CD4-positive, alpha-beta T cell (primary cell): ENCODE results near the gene COG5. TPM values are rescaled to one million over a fixed set of nuclear protein-coding genes. Genes with fewer than 3 reads are reported as not detected.

ENCODE experiments used
- ATAC-seq: fragments of 200-7000 bp; cut with Tn5 transposase; one replicate; pipeline ENCODE4 v1.10.0; 2022; ENCODE audit warnings: mild to moderate bottlenecking; ENCODE audit not compliant: poor library complexity
- CTCF ChIA-PET: fragments of 350-600 bp; sonication (Branson Sonifier 250); formaldehyde crosslinking; loops from one replicate; lab custom pipeline; 2021; ENCODE audit warnings: antibody characterized with exemption, inconsistent platforms; lab: Charles Lee
- POLR2A ChIA-PET: fragments of 350-600 bp; sonication (Branson Sonifier 250); formaldehyde crosslinking; loops from one replicate; lab custom pipeline; 2021; ENCODE audit warnings: antibody characterized with exemption, inconsistent platforms; lab: Charles Lee
- DNase-seq, 14 experiments: peaks; one replicate each; pipeline ENCODE4 v3.0.0-alpha.2; 2013 to 2020; ENCODE audit warnings: mixed read lengths in 2 of 14
- H3K27ac ChIP-seq, 2 donors: one replicate each; pipeline versions ENCODE4 v1.5.1 to v1.7.0; 2013; ENCODE audit warnings: low read length in 2 of 2, low read depth in 1 of 2, mild to moderate bottlenecking in 1 of 2
- H3K27me3 ChIP-seq, 2 experiments: 1 replicate in 1 of 2; 2 replicates in 1 of 2; pipeline versions ENCODE4 v1.6.1 to v1.7.0; 2013; ENCODE audit warnings: low read length in 2 of 2, control low read depth in 1 of 2, mild to moderate bottlenecking in 1 of 2, moderate library complexity in 1 of 2; ENCODE audit not compliant: insufficient read depth in 2 of 2, control insufficient read depth in 1 of 2
- H3K36me3 ChIP-seq: one replicate; pipeline ENCODE4 v1.6.1; 2013; ENCODE audit warnings: low read length, control low read depth; ENCODE audit not compliant: insufficient read depth
- H3K4me1 ChIP-seq: one replicate; pipeline ENCODE4 v1.6.1; 2013; ENCODE audit warnings: low read length, control low read depth; ENCODE audit not compliant: insufficient read depth
- H3K4me3 ChIP-seq: one replicate; pipeline ENCODE4 v1.5.1; 2013; ENCODE audit warnings: mild to moderate bottlenecking, low read length, moderate library complexity
- H3K9me3 ChIP-seq, 2 experiments: 1 replicate in 1 of 2; 2 replicates in 1 of 2; pipeline versions ENCODE4 v1.6.1 to v1.7.0; 2013; ENCODE audit warnings: low read length in 2 of 2, mild to moderate bottlenecking in 2 of 2, control low read depth in 1 of 2, moderate library complexity in 1 of 2; ENCODE audit not compliant: control insufficient read depth in 1 of 2, insufficient read depth in 1 of 2
- H3K27ac Mint-ChIP-seq: one replicate; pipeline ENCODE4 v1.8.0; 2020; ENCODE audit warnings: mixed read lengths
- H3K27me3 Mint-ChIP-seq: one replicate; pipeline ENCODE4 v1.8.0; 2021; ENCODE audit warnings: mixed read lengths
- H3K36me3 Mint-ChIP-seq: one replicate; pipeline ENCODE4 v1.8.0; 2021; ENCODE audit warnings: low read depth, mixed read lengths
- H3K4me1 Mint-ChIP-seq: one replicate; pipeline ENCODE4 v1.8.0; 2021; ENCODE audit warnings: low read depth, mixed read lengths
- H3K4me3 Mint-ChIP-seq: one replicate; pipeline ENCODE4 v1.8.0; 2020; ENCODE audit warnings: mild to moderate bottlenecking, mixed read lengths
- H3K9me3 Mint-ChIP-seq: one replicate; pipeline ENCODE4 v1.8.0; 2020; ENCODE audit warnings: mixed read lengths
- intact Hi-C, 2 experiments: fragments of 100-400 bp; cut with DNase I in 1 of 2; cut with micrococcal nuclease in 1 of 2; formaldehyde crosslinking; loops; one replicate each; pipeline versions ENCODE4 v1.15.1 to v1.9.0; 2023 to 2025; cut with DNase I, micrococcal nuclease
- total RNA-seq, 174 experiments: library from RNA in 2 of 174; stranded (reverse) in 2 of 174; gene quantifications; one replicate each; pipeline ENCODE4 v1.2.3 and lab custom pipeline; 2021 to 2026
- TF ChIP-seq, protein P1 (sequence below): fragments of 200-600 bp; IDR thresholded peaks from one replicate; pipeline ENCODE4 v1.8.0; 2022; ENCODE audit warnings: antibody characterized with exemption, mild to moderate bottlenecking

Gene COG5
- total RNA-seq, 2 experiments from 2014 or later, result 43.4 to 44.5 TPM

DNA sequence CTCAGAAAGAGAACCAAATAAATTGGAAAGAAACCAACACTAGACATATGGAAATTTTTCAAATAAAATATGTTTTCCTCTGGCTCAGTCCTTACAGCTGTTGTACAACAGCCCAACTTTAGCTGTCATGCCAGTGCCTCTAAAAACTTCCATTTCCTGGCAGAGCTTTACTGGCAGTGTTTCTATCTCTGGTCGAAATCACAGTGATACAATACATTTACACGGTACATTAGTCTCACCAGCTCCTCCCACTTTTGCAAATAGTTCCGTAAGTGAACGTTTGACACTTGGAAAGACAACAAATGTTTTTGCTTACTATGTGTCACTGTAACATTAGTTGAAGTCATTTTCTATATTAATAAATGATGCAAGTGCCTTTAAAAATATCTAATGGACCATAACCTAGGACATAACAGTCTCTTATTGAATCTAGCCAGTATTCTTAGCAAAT is 46.1 kb upstream of the COG5 start:
- no peaks in the 10 kb centered on the region for H3K27me3 Mint-ChIP-seq
- intact Hi-C loops, result no loop called here
- POLR2A ChIA-PET, result no interaction called here
- no peak overlapping the region for H3K4me3 Mint-ChIP-seq
- H3K9me3 ChIP-seq, result no peaks in the 10 kb centered on the region
- CTCF ChIA-PET, result no interaction called here
- H3K27ac Mint-ChIP-seq, result no peak overlapping the region
- no peaks in the 10 kb centered on the region for H3K4me1 ChIP-seq
- H3K36me3 Mint-ChIP-seq, result peaks cover 30% of the 10 kb centered on the region
- no peaks in the 10 kb centered on the region for H3K9me3 Mint-ChIP-seq
- no peaks in the 10 kb centered on the region for H3K27me3 ChIP-seq
- H3K27ac ChIP-seq, result no peak overlapping the region
- no peaks in the 10 kb centered on the region for H3K4me1 Mint-ChIP-seq
- H3K4me3 ChIP-seq, result no peak overlapping the region
- no peak for DNase-seq
- TF ChIP-seq, protein P1, sequence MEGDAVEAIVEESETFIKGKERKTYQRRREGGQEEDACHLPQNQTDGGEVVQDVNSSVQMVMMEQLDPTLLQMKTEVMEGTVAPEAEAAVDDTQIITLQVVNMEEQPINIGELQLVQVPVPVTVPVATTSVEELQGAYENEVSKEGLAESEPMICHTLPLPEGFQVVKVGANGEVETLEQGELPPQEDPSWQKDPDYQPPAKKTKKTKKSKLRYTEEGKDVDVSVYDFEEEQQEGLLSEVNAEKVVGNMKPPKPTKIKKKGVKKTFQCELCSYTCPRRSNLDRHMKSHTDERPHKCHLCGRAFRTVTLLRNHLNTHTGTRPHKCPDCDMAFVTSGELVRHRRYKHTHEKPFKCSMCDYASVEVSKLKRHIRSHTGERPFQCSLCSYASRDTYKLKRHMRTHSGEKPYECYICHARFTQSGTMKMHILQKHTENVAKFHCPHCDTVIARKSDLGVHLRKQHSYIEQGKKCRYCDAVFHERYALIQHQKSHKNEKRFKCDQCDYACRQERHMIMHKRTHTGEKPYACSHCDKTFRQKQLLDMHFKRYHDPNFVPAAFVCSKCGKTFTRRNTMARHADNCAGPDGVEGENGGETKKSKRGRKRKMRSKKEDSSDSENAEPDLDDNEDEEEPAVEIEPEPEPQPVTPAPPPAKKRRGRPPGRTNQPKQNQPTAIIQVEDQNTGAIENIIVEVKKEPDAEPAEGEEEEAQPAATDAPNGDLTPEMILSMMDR, result no peak
- no peak for ATAC-seq
- peaks cover 14% of the 10 kb centered on the region for H3K36me3 ChIP-seq

DNA sequence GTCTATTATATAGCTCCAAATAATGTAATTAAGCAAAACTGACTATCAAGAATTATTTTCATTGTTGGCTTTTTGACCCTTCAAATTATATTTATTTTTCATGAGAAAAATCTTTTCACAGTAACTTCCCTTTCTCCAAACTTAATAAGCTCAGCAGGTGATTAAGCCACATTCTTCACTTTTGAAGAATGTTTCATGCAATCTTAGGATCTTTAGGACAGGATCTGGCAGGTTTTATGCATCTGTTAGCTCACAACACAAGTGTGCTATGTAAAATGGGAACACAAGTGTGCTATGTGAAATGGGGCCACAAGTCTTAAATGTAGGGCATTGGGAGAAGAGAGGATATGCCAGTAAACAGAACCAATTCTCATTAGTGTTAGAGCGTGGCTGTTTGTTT is 42.6 kb upstream of the COG5 start:
- ATAC-seq, result no peak

DNA sequence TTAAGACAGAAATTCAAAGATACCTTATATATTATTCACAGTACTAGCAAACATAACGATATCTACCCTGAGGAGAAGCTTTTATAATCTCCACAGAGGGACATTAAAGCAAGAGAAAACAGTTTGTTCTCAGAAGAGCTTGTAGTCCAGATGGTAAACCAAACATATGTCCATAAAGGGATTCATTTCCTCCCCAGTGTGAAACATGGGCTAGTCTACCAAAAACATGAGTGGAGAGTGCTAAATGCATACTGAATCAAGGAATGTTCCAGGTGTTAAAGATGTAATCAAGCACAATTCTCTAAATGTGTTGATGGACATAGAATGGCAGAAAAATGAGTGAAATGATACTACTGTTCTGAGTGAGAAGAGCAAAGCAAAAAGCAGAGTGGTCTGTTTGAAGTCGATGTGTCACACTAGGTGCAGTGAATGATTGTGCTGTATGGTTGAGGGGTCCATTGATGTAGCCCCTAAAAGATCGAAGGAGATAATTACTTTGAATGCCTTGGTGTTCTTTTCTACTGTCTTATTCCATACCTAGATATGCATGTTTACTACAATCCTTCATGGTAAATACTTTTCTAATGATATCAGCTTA is 41.6 kb upstream of the COG5 start:
- no peak for ATAC-seq
- Histone ChIP-seq H3K4me1 (no peaks in the 10 kb centered on the region), H3K4me3 (no peak overlapping the region), H3K27me3 (no peaks in the 10 kb centered on the region), H3K36me3 (peaks cover 6% of the 10 kb centered on the region), H3K9me3 (no peaks in the 10 kb centered on the region), H3K27ac (no peak overlapping the region)
- no peak for DNase-seq
- CTCF ChIA-PET, result interaction anchor here (1.1 kb wide), 1 partner anchor 18 kb away, joined by 3 read pairs; no protein-coding TSS in a partner anchor
- POLR2A ChIA-PET, result interaction anchor here (0.7 kb wide), 1 partner anchor 10 kb away, joined by 3 read pairs; no protein-coding TSS in a partner anchor
- intact Hi-C loops, result no loop called here
- Mint-ChIP-seq H3K27ac (no peak overlapping the region), H3K36me3 (peaks cover 35% of the 10 kb centered on the region), H3K4me3 (no peak overlapping the region), H3K4me1 (no peaks in the 10 kb centered on the region), H3K9me3 (no peaks in the 10 kb centered on the region), H3K27me3 (no peaks in the 10 kb centered on the region)
- TF ChIP-seq, protein P1, result no peak

More for the DNA sequence above, 42.6 kb upstream of the COG5 start:
- H3K4me3 ChIP-seq, result no peak overlapping the region
- peaks cover 6% of the 10 kb centered on the region for H3K36me3 ChIP-seq
- DNase-seq, result no peak
- Mint-ChIP-seq H3K9me3 (no peaks in the 10 kb centered on the region), H3K27me3 (no peaks in the 10 kb centered on the region), H3K36me3 (peaks cover 25% of the 10 kb centered on the region), H3K4me3 (no peak overlapping the region), H3K4me1 (no peaks in the 10 kb centered on the region), H3K27ac (no peak overlapping the region)
- TF ChIP-seq, protein P1, result no peak
- no peaks in the 10 kb centered on the region for H3K9me3 ChIP-seq
- H3K27me3 ChIP-seq, result no peaks in the 10 kb centered on the region
- no peak overlapping the region for H3K27ac ChIP-seq
- CTCF ChIA-PET, result interaction anchor here (1.1 kb wide), 1 partner anchor 19 kb away, joined by 3 read pairs; no protein-coding TSS in a partner anchor
- POLR2A ChIA-PET, result no interaction called here
- intact Hi-C loops, result no loop called here
- no peaks in the 10 kb centered on the region for H3K4me1 ChIP-seq
